Retinal pigment epithelial cell (primary cell): ENCODE data around the gene TSPAN6.

Experiments
- DNase-seq: peaks from one replicate; pipeline ENCODE4 v3.0.0-alpha.2; 2010; ENCODE audit warnings: low read depth
- H3K4me3 ChIP-seq: 2 replicates; pipeline ENCODE4 v1.5.1; 2011; ENCODE audit warnings: mild to moderate bottlenecking, low read length, control low read depth, moderate library complexity
- CTCF ChIP-seq: conservative IDR thresholded peaks from 2 replicates; pipeline ENCODE4 v1.5.1; 2011; ENCODE audit warnings: low read depth, low read length, control low read depth, inconsistent platforms

Gene TSPAN6

DNA sequence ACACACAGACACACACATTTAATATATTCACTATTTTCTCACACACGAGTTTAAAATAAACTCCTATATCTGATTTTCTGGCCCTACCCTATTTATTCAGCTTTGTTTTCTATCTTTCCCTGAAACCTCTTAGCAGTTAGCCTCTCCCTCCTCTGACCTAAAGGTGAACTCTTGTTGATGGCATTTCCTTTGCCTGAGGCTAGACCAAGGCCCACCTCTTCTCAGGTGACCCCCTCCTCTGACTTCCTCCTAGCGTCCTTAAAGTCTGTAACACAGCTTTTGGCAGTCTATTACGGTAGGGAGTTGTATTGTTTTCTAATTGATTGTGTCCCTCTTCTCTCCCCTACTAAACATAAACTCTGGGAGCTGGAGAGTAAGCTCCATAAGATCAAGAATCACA lies 5.7 kb upstream of the TSPAN6 start:
- no peak overlapping the region for H3K4me3 ChIP-seq
- no peak for DNase-seq
- no peak for TF ChIP-seq CTCF

- peak overlapping the region; percentile 77 for H3K4me3 ChIP-seq
- TF ChIP-seq CTCF = no peak
- no peak for DNase-seq
Observed at GRCh38 chrX:100635989-100636320, 651 bp downstream of the TSPAN6 start.

GRCh38 chrX:100635040-100635439 lies 1.6 kb downstream of the TSPAN6 start:
- DNase-seq = no peak
- no peak for TF ChIP-seq CTCF
- H3K4me3 ChIP-seq = peak overlapping the region; percentile 77

DNA sequence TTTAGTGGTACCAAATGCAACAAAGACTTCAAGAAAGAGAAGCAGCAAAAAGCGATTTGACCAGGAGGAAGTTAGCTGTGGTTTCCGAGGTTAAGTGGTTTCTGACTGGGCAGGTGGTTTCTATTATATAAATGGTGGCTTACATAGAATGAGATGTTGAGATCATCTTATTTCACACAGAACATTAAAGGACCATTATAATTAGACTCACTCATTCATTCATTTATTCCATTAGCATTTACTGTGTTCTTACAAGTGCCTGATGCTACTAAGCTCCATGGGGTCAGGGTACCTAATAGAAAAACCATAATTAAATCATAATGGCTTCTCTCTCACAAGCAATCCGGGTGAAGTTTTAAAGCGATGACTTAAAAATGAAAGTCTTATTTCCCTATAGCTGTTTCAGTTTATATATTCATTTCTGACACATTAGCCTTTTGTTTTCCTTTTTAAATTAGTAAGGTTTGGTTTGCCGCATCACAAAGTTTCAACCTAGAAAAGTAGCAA lies 10.6 kb downstream of the TSPAN6 start:
- TF ChIP-seq CTCF = no peak
- DNase-seq = no peak
- no peak overlapping the region for H3K4me3 ChIP-seq

- TF ChIP-seq CTCF = no peak
- no peak overlapping the region for H3K4me3 ChIP-seq
- no peak for DNase-seq
Observed at GRCh38 chrX:100623001-100623400, 13.6 kb downstream of the TSPAN6 start.

DNA sequence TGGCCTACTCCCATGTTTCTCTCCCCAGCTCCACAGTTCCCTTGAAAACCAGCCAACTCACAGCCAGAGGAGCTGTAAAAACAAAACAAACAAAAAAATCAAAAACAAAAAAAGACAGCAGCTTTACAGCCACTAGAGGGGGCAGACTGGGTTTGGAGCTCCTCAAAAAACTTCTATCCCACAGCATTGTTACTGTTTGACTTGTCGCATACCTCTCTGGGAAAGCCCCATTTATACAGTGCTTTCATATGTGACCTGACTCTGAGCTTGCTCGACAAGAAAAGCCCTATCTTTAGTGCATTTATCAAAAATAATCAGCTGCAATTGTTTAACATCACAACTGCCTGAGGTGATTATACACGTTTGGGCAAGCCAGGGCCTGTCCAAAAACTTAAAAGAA lies 21.6 kb downstream of the TSPAN6 start:
- TF ChIP-seq CTCF = peak; percentile 63
- H3K4me3 ChIP-seq = no peak overlapping the region
- no peak for DNase-seq

DNA sequence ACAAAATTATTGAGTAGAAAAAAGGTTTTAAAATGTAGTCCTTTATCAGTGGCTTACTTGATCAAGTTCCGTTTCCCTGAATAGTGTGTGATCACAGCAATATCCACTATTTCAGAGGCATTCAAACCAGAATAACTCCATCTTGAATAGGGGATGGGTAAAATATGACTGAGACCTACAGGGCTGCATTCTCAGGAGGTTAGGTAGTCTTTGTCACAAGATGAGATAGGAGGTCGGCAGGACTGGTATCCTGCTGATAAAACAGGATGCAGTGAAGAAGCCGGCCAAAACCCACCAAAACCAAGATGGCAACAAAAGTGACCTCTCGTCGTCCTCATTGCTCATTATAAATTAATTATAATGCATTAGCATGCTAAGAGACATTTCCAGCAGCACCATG lies 24.7 kb downstream of the TSPAN6 start:
- no peak overlapping the region for H3K4me3 ChIP-seq
- no peak for DNase-seq
- TF ChIP-seq CTCF = no peak
